Keratinocyte (primary cell): Measurements from ENCODE around the gene DMD. TPM values are rescaled to one million over a fixed set of nuclear protein-coding genes. Genes with fewer than 3 reads are reported as not detected.

Experiments used
- DNase-seq: peaks from one replicate; pipeline ENCODE4 v3.0.0-alpha.2; 2011; ENCODE audit warnings: low read depth, missing footprints, low spot score
- FAIRE-seq: peaks from 2 replicates; lab custom pipeline; 2011; peaks lifted over from hg19 to GRCh38; lab: Jason Lieb, UNC
- H2AFZ ChIP-seq: 2 replicates; pipeline ENCODE4 v1.6.0; 2012; ENCODE audit warnings: low read length, control low read depth, inconsistent platforms; ENCODE audit not compliant: control insufficient read depth
- H3K27ac ChIP-seq: 2 replicates; pipeline ENCODE4 v1.5.1; 2011; ENCODE audit warnings: low read length; ENCODE audit not compliant: control insufficient read depth, insufficient read depth
- H3K27me3 ChIP-seq: 3 replicates; pipeline ENCODE4 v1.6.0; 2011; ENCODE audit warnings: low read length; ENCODE audit not compliant: control insufficient read depth, insufficient read depth; ENCODE audit errors: extremely low read depth
- H3K36me3 ChIP-seq, 2 experiments: 2 replicates in 1 of 2; 3 replicates in 1 of 2; pipeline ENCODE4 v1.5.1; 2011; ENCODE audit warnings: low read length in 2 of 2, mild to moderate bottlenecking in 1 of 2; ENCODE audit not compliant: control insufficient read depth in 2 of 2, insufficient read depth in 2 of 2; ENCODE audit errors: extremely low read depth in 1 of 2
- H3K4me1 ChIP-seq: 3 replicates; pipeline ENCODE4 v1.5.1; 2011; ENCODE audit warnings: low read length; ENCODE audit not compliant: control insufficient read depth, insufficient read depth; ENCODE audit errors: extremely low read depth
- H3K4me2 ChIP-seq: 3 replicates; pipeline ENCODE4 v1.6.0; 2011; ENCODE audit warnings: low read depth, low read length; ENCODE audit not compliant: control insufficient read depth, insufficient read depth; ENCODE audit errors: extremely low read depth
- H3K4me3 ChIP-seq, 3 experiments: fragments of 200-600 bp in 1 of 3; sonication (generic) in 1 of 3; 2 replicates in 2 of 3; 3 replicates in 1 of 3; pipeline ENCODE4 v1.5.1; 2011 to 2016; ENCODE audit warnings: low read length in 3 of 3, mild to moderate bottlenecking in 3 of 3, control low read depth in 2 of 3, inconsistent platforms in 1 of 3, low read depth in 1 of 3, mixed read lengths in 1 of 3, mixed run types in 1 of 3, moderate library complexity in 1 of 3; ENCODE audit not compliant: control insufficient read depth in 2 of 3, insufficient read depth in 2 of 3; ENCODE audit errors: extremely low read depth in 1 of 3
- H3K79me2 ChIP-seq: 2 replicates; pipeline ENCODE4 v1.6.0; 2012; ENCODE audit warnings: low read length; ENCODE audit not compliant: control insufficient read depth, insufficient read depth
- H3K9ac ChIP-seq: 3 replicates; pipeline ENCODE4 v1.6.0; 2011; ENCODE audit warnings: low read length; ENCODE audit not compliant: control insufficient read depth, insufficient read depth; ENCODE audit errors: extremely low read depth
- H3K9me1 ChIP-seq: 3 replicates; pipeline ENCODE4 v1.6.0; 2011; ENCODE audit warnings: low read length; ENCODE audit not compliant: control insufficient read depth, insufficient read depth; ENCODE audit errors: extremely low read depth
- H3K9me3 ChIP-seq: 2 replicates; pipeline ENCODE4 v1.5.1; 2012; ENCODE audit warnings: low read depth, low read length; ENCODE audit not compliant: control insufficient read depth
- H4K20me1 ChIP-seq: 3 replicates; pipeline ENCODE4 v1.6.0; 2011; ENCODE audit warnings: low read length; ENCODE audit not compliant: control insufficient read depth, insufficient read depth; ENCODE audit errors: extremely low read depth
- CTCF ChIP-seq, 3 experiments: IDR thresholded peaks in 1 of 3; conservative IDR thresholded peaks in 1 of 3; optimal IDR thresholded peaks in 1 of 3; 2 replicates in 2 of 3; 3 replicates in 1 of 3; pipeline versions ENCODE3 to v1.5.1; 2011; ENCODE audit warnings: low read length in 3 of 3, mild to moderate bottlenecking in 3 of 3, moderate library complexity in 2 of 3, control low read depth in 1 of 3, inconsistent platforms in 1 of 3; ENCODE audit not compliant: insufficient read depth in 2 of 3; ENCODE audit errors: extremely low read depth in 1 of 3
- EZH2 ChIP-seq: IDR thresholded peaks from one replicate; pipeline ENCODE4 v1.6.1; 2012; ENCODE audit warnings: inconsistent platforms, mild to moderate bottlenecking, low read length, moderate library complexity
- dilution Hi-C: fragments of 300-500 bp; cut with MboI; formaldehyde crosslinking; loops from one replicate; pipeline ENCODE4 v1.7.0; 2020; ENCODE audit warnings: low sequenced_read_pairs; ENCODE audit not compliant: extremely low pct_ligation_motif_present
- polyA plus RNA-seq, 5 experiments: library from polyadenylated mRNA; depleted of rRNA in 3 of 5; stranded (reverse) in 3 of 5; stranded (forward) in 1 of 5; unstranded in 1 of 5; fragments of >200 nt; gene quantifications; 1 replicate in 1 of 5; 2 replicates in 3 of 5; 3 replicates in 1 of 5; pipeline versions ENCODE4 v1.2.1 to v1.2.3, GENCODE V29; 2011 to 2012; ENCODE audit warnings: missing spikeins in 2 of 5, low read depth in 1 of 5, low replicate concordance in 1 of 5

DMD gene
- polyA plus RNA-seq, 1 donor (not counting 4 experiments of a cell fraction or from before 2014, with no cell fraction given): 8.9 TPM

GRCh38 chrX:33195698-33196097, 15.7 kb downstream of the DMD start:
- dilution Hi-C loops: no loop called here
- Histone ChIP-seq H3K79me2 (no peaks in the 10 kb centered on the region), H3K4me2 (no peak overlapping the region), H3K9me3 (no peaks in the 10 kb centered on the region), H3K9me1 (no peaks in the 10 kb centered on the region), H3K27ac (no peak overlapping the region), H3K36me3 (no peaks in the 10 kb centered on the region), H3K4me3 (no peak overlapping the region), H4K20me1 (no peaks in the 10 kb centered on the region), H2AFZ (no peak overlapping the region), H3K9ac (no peak overlapping the region), H3K27me3 (no peaks in the 10 kb centered on the region), H3K4me1 (no peaks in the 10 kb centered on the region)
- FAIRE-seq (no peak), DNase-seq (no peak)
- no peak for TF ChIP-seq EZH2
- TF ChIP-seq CTCF (optimal IDR thresholded peaks at IDR 0.05 in 1 of 3, IDR thresholded peaks at IDR 0.05 in 1 of 3, conservative IDR thresholded peaks at IDR 0.05 in 1 of 3; ENCODE audit: extremely low read depth in 1 of 3, insufficient read depth in 2 of 3, low read length in 3 of 3): no peak

GRCh38 chrX:33194876-33195433, 16.4 kb downstream of the DMD start:
- Histone ChIP-seq H3K36me3 (no peaks in the 10 kb centered on the region), H3K4me2 (no peak overlapping the region), H3K27ac (no peak overlapping the region), H3K4me1 (no peaks in the 10 kb centered on the region), H4K20me1 (no peaks in the 10 kb centered on the region), H3K79me2 (no peaks in the 10 kb centered on the region), H2AFZ (no peak overlapping the region), H3K4me3 (no peak overlapping the region), H3K9ac (no peak overlapping the region), H3K9me1 (no peaks in the 10 kb centered on the region), H3K27me3 (no peaks in the 10 kb centered on the region), H3K9me3 (no peaks in the 10 kb centered on the region)
- DNase-seq (no peak), FAIRE-seq (no peak)
- dilution Hi-C loops: no loop called here
- no peak for TF ChIP-seq CTCF (optimal IDR thresholded peaks at IDR 0.05 in 1 of 3, IDR thresholded peaks at IDR 0.05 in 1 of 3, conservative IDR thresholded peaks at IDR 0.05 in 1 of 3; ENCODE audit: extremely low read depth in 1 of 3, insufficient read depth in 2 of 3, low read length in 3 of 3)
- TF ChIP-seq EZH2: no peak
